NCI-H187 treated with DMSO at 0.1 percent for 48 hours (cell line): ENCODE results near the gene SKIC3.

Source experiments
- DNase-seq: peaks from one replicate; lab custom pipeline; 2025; lab: John Stamatoyannopoulos, UW

Gene SKIC3

GRCh38 chr5:95554647-95555548 lies at the start of gene SKIC3, which contains the start of gene ARSK:
TSS of gene SKIC3 (minus strand) at chr5:95554977. CDS start at chr5:95547150, 7,827 bp downstream.
TSS of gene ARSK (plus strand) at chr5:95555101. CDS start at chr5:95555279, 178 bp downstream.
- DNase-seq: peak; percentile 96

- DNase-seq: no peak
Measured at GRCh38 chr5:95600557-95600956, 45.8 kb upstream of the SKIC3 start.

DNA sequence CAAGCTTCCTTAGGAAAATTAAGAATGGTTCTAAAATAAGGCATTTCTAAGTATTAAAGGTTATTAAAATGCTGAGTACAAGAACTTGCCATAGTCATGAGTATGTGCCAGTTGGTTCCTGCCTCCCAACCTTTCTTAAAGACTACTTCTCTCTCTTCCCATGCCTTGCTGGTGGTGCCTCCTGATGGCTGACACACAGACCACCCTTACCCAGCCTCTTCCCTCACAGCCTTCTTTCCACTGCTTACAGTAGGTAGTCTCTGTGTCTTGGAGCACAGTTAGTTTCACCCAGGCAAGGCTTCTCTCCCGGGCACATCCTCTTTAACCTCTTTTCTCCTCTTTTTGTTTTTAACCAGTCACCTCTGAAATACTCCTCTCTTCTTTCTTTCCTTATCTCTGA lies 44.5 kb upstream of the SKIC3 start:
- DNase-seq: no peak

GRCh38 chr5:95595289-95595931 lies 40.6 kb upstream of the SKIC3 start:
- no peak for DNase-seq

DNA sequence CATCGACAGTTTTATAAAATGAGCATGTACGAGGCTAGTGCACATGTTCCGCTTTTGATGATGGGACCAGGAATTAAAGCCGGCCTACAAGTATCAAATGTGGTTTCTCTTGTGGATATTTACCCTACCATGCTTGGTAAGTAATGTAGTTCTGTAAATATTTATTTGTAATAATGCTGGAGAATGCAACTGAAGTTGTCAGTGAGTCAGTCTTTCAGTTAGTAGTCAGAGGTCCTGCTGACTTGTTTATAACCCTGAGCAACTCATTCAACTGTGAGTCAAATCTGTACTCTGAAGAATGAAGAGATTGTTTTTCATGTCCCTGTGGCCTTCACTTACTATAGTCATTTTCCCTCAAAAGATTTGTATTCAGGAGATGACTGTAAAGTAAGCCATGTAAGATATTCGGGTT lies 36.7 kb upstream of the SKIC3 start:
- no peak for DNase-seq

DNA sequence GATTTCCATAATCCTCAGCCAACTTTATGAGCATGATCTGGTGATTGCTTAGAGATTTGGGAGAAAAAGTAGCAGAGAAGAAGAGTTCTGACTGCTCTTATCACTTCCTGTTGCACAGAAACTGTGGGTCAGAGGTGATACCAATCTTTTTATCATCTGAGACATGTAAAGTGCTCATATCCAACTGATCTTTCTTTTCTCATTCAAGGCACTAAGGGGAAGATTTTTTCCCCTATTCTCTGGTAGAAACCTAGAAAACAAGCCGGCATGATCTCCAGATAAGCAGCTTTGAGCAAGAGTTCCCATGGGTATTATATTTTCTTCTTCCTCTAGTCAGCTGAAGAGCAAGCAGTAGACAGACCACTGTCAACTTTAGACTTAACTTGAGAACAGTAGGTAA lies 36.1 kb upstream of the SKIC3 start:
- DNase-seq: no peak

DNA sequence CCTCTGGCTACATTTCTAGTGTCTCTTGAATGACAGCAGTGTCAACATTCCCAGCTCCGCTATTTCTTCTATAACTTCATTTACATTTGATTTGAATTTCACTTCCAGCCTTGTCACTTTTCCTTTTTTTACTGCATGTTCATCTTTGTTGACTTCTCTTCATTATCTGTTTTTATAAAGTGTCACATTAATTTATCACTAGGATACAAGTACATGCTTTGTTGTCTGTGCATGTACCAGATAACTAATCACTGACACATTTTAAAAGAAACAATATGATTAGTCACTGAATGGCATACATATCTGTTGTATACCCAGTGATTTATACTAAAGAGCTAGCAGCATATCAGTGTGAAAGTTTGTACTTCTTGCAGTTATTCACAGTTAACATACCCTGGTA lies 29.2 kb upstream of the SKIC3 start:
- no peak for DNase-seq

DNA sequence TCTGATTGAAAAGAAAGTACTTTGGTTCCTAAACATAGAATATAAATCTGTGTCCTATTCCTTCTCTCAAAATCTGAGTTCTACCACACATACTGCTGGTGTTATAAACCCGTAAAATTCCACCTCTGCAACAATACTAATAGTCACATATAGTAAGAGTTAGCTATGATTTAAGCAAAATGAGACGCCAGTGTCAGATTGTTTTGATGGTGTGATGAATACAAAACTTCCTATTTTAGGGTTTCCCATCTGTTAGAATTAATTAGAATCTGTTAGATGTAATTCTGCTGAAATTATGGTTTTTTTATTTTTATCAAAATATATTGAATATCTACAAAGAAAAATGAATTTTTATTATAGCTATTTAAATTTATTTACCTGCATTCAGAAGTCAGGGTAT lies 26.8 kb upstream of the SKIC3 start:
- DNase-seq: no peak

- no peak for DNase-seq
Measured at GRCh38 chr5:95572016-95572415, 17.2 kb upstream of the SKIC3 start.

DNA sequence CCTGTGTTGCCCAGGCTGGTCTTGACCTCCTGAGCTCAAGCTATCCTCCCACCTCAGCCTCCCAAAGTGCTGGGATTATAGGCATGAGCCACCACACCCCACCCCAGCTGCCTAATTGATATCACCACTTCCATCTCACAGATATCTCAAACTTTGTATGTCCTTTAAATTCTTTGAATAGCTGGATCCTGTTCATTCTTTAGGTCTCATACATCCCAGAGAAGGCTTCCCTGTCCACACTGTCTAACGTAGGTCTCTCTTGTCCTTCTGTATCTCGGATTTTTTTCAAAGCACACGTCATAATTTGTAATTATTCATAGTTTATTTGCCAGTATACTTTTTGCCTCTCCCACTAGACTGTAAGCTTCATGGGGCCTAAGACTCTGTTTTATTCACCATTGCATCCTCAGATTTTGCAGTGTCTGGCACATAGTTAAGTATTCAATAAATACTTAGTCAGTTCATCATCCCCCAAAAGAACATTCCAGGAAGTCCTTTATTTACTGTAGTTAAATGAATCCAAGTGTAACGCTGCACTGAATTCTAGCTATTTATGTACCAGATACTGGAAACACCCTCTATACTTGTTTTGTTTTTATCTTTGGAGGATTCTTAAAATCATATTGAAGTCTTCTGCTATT lies 10.6 kb upstream of the SKIC3 start:
- DNase-seq: no peak

GRCh38 chr5:95564450-95564849 lies 9.7 kb upstream of the SKIC3 start:
- DNase-seq: no peak

DNA sequence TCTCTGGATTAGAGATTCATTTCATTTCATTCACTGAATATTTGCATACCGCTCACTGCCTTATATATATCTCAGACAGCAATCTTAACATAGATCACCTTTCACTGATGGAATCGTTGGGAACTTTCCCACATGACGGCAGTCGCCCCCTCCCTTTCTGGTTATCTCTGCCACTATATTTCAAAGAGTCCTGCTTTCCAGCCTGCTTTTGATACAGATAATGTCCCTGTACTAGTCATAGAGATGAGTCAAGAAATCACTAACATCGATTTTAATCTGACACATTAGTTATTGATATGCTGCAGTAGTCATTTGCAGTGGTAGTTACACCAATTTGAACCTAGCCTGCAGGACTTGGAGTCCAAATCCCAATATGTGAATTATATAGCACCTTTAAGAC lies 8.6 kb upstream of the SKIC3 start:
- DNase-seq: no peak

GRCh38 chr5:95562282-95562681 lies 7.5 kb upstream of the SKIC3 start:
- DNase-seq: no peak

DNA sequence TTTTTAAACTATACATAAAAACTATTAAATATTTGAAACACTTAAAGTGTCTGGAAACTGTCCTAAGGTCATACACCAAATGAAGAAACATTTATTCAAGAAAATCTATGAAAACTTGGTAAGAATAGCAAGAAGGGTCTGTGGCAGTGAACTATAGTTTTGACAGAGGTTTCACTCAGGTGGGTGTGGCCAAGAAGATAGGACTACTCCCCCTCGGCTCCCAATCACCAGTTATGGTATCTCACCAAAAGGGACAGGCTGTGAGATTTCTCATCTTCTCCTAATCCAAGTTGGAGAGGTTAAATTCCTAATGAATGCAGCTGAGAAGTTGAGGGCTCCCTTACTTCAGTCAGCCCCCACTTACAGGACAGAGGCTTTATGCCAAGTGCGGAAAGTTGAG lies 3.1 kb upstream of the SKIC3 start:
- DNase-seq: no peak

DNA sequence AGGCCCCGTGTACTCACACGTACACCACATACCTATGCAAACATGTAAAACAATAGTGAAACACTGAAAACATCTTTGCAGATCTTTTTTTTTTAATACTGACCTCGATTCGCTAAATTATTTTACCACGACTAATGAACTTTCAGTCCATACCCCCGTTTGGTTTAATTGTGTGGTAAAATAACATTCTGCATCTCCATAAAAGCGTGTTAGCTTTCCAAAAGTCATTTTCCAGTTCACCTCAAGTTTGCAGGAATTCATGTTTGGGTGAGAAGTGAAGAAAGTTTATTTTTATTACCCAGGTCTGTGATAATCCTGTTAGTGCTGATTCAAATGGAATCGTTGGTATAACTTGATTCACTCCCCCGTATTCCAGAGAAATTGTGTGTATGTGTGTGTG lies 776 bp upstream of the SKIC3 start:
- no peak for DNase-seq

- DNase-seq: no peak
Measured at GRCh38 chr5:95554331-95554646, 488 bp downstream of the SKIC3 start.

GRCh38 chr5:95549030-95549429 lies 5.7 kb downstream of the SKIC3 start:
- DNase-seq: no peak

GRCh38 chr5:95543017-95543705 lies 11.6 kb downstream of the SKIC3 start:
- no peak for DNase-seq

DNA sequence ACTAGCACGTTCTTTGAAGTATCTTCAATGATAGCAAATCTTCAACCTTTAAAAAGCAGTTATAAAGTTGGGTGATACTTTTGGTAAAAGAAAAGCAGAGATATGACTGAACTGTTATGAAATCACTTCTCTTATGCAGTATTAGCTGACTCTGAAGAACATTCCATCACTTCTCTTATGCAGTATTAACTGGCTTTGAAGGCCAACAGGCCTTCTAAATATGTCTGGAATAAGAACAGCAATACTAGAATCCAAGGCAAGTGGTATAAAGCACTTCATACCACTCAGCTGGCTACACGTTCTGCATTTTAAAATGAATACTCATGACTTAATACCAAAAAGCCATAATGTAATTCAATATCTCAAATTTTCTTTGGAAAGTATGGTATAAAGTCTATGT lies 17.3 kb downstream of the SKIC3 start:
- DNase-seq: no peak

DNA sequence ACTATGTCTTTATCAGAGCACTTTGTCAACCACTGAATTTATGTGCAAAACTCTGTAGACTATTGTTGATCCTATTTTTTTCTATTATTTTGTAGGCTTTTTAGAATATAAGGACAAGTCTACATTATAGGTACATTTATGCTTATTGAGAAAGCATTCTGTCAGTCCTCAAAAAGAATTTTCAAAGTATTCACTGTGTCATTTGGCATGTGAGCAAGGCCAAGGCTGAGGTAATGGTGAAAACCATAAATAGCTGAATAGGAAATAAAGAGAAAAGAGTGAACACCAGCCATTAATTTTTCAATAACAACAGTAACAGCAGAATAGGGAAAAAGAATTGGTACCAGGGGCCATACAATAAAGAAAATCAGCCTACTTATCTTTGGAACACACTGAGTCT lies 21.0 kb downstream of the SKIC3 start:
- no peak for DNase-seq

- no peak for DNase-seq
Measured at GRCh38 chr5:95533106-95533505, 21.7 kb downstream of the SKIC3 start.

DNA sequence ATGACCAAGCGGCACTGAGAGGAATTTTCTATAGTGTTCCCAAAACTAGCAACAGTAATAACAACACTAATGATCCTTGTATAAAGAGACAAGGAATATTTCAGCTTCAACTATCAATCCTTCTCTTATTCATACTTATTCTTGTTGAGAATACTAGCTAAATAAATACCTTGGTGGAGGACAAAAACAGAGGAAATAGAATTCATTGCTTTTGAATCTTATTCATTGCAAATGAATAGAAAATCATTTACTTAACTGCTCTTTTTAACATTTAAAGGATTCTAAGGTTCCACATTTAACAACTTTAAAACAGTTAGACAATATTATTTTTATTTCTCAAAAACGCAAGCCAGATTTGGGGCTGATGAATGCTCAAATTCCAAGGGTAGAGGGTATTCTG lies 22.4 kb downstream of the SKIC3 start:
- no peak for DNase-seq

- no peak for DNase-seq
Measured at GRCh38 chr5:95531491-95531890, 23.3 kb downstream of the SKIC3 start.
